Gastroesophageal sphincter (tissue), 4 donors: ENCODE measurements around the gene NANOGP8. TPM values are rescaled to one million over a fixed set of nuclear protein-coding genes. Genes with fewer than 3 reads are reported as not detected.

ENCODE experiments used
- ATAC-seq: fragments of 150-250 bp; one replicate; pipeline ENCODE4 v1.9.1; 2016; ENCODE audit warnings: mild to moderate bottlenecking, moderate library complexity
- H3K27ac ChIP-seq, 4 donors: fragments of 200-600 bp; sonication (generic) in 3 of 4; 1 replicate in 3 of 4; 2 replicates in 1 of 4; pipeline ENCODE4 v1.5.1; 2016 to 2019
- H3K27me3 ChIP-seq: fragments of 200-600 bp; sonication (generic); one replicate; pipeline ENCODE4 v1.5.1; 2019
- H3K36me3 ChIP-seq, 2 donors: fragments of 200-600 bp; sonication (generic); one replicate each; pipeline ENCODE4 v1.5.1; 2019; ENCODE audit warnings: control low read depth in 1 of 2
- H3K4me1 ChIP-seq, 3 donors: fragments of 200-600 bp; sonication (generic); 1 replicate in 2 of 3; 2 replicates in 1 of 3; pipeline ENCODE4 v1.5.1; 2016 to 2019; ENCODE audit warnings: control low read depth in 2 of 3
- H3K4me3 ChIP-seq, 2 donors: fragments of 200-600 bp; sonication (generic); one replicate each; pipeline ENCODE4 v1.5.1; 2019; ENCODE audit warnings: mild to moderate bottlenecking in 1 of 2, moderate library complexity in 1 of 2
- H3K9me3 ChIP-seq, 3 donors: fragments of 200-600 bp; sonication (generic); one replicate each; pipeline ENCODE4 v1.5.1; 2017 to 2019; ENCODE audit warnings: control low read depth in 2 of 3
- EP300 ChIP-seq: sonication (generic); formaldehyde crosslinking; IDR thresholded peaks from one replicate; pipeline ENCODE4 v1.6.1; 2017; ENCODE audit warnings: antibody characterized with exemption, mild to moderate bottlenecking
- POLR2A ChIP-seq, 2 donors: fragments of 450-650 bp; IDR thresholded peaks; one replicate each; pipeline ENCODE4 v1.6.1; 2017; ENCODE audit warnings: antibody characterized with exemption in 2 of 2, mild to moderate bottlenecking in 2 of 2, moderate library complexity in 1 of 2
- POLR2AphosphoS5 ChIP-seq: sonication (generic); formaldehyde crosslinking; IDR thresholded peaks from one replicate; pipeline ENCODE4 v1.6.1; 2017; ENCODE audit warnings: antibody characterized with exemption
- WGBS, 2 donors: methylation state at CpG; one replicate each; pipeline ENCODE4 v1.1.5; 2018; ENCODE audit warnings: low coverage in 1 of 2; 5-methylcytosine and 5-hydroxymethylcytosine counted together
- total RNA-seq, 4 donors: library from RNA; depleted of rRNA; stranded (reverse); fragments of >200 nt; gene quantifications; one replicate each; pipeline ENCODE4 v1.1.0, GENCODE V29; 2016
- TF ChIP-seq, protein P1 (sequence below), 4 experiments: fragments of 200-600 bp in 2 of 4; fragments of 450-650 bp in 2 of 4; sonication (generic) in 1 of 4; IDR thresholded peaks; one replicate each; pipeline ENCODE4 v1.5.1; 2017 to 2019; ENCODE audit warnings: antibody characterized with exemption in 4 of 4, mild to moderate bottlenecking in 2 of 4, moderate library complexity in 2 of 4

NANOGP8 gene
- total RNA-seq, 4 donors from 2014 or later, result 4.0 TPM; not detected in 3

DNA sequence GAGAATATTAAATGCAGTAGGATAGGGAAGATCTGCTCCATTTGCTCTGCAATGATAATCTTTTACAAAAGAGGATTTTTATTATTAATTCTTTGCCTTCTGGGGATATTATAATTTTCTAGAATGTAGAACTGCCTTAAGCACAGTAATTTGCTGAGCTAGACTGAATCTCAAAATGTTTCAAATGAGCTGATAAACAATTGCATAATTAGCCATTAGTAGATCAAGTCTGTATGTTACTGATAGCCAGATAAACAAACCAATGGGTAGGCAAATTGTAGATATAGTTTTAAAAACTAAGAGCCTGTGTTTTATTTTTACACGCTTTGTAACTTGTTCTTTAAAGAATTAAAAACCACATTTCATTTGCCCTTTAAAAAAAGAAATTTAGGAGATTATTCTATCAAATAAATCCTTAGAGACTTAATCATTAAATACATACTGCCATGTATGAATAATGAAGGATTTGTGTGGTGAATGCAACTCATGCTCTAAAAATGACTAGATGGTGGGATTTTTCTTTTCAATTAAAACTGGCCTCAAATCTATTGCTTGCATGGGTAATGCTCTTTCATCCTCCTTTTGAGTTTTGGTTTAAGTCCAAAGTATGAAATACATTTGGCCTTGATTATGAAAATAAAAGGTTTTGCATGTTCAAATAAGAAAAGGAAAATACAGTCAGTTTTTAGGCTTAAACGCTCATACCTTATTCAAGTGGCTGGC is 32.6 kb upstream of the NANOGP8 start:
- H3K27ac ChIP-seq, result no peak overlapping the region
- H3K4me1 ChIP-seq, result peaks cover 0 to 11% (median 0%) of the 10 kb centered on the region in 3 donors
- 72 to 77% methylated on average over 2 of the region's 2 CpGs for WGBS, 2 donors
- no peaks in the 10 kb centered on the region for H3K36me3 ChIP-seq
- no peak overlapping the region for H3K4me3 ChIP-seq
- no peaks in the 10 kb centered on the region for H3K9me3 ChIP-seq
- no peak for ATAC-seq
- no peaks in the 10 kb centered on the region for H3K27me3 ChIP-seq
- TF ChIP-seq, protein P1, sequence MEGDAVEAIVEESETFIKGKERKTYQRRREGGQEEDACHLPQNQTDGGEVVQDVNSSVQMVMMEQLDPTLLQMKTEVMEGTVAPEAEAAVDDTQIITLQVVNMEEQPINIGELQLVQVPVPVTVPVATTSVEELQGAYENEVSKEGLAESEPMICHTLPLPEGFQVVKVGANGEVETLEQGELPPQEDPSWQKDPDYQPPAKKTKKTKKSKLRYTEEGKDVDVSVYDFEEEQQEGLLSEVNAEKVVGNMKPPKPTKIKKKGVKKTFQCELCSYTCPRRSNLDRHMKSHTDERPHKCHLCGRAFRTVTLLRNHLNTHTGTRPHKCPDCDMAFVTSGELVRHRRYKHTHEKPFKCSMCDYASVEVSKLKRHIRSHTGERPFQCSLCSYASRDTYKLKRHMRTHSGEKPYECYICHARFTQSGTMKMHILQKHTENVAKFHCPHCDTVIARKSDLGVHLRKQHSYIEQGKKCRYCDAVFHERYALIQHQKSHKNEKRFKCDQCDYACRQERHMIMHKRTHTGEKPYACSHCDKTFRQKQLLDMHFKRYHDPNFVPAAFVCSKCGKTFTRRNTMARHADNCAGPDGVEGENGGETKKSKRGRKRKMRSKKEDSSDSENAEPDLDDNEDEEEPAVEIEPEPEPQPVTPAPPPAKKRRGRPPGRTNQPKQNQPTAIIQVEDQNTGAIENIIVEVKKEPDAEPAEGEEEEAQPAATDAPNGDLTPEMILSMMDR (IDR thresholded peaks at IDR 0.05), result no peak
- TF ChIP-seq POLR2AphosphoS5 (no peak), EP300 (no peak), POLR2A (IDR thresholded peaks at IDR 0.05) (no peak)

DNA sequence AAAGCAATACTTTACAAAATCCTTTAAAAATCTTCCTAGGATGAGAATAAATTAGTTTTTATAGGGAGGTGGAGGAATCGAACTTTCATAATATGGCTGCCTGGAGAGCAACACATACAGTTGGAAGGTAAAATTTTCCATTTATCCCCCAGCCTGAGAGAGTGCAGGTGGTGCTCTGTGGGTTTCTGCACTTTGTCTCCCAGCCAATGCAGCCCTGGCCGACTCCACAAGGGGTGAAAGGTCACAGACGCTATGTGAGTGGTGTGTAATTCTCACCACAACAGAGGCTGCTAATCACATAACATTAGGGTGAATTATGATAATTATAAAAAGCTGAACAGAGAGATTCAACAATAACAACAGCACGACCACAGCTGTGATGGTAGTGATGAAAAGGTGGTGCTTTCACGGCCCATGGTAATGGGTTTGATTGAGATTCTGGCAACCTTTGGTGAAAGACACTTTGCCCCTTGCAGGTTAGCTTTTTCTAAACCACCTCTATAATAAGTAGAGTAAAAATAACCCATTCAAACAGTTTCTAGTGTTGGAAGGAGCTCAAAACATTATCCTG is 30.1 kb upstream of the NANOGP8 start:
- no peak for TF ChIP-seq POLR2AphosphoS5
- no peak for TF ChIP-seq POLR2A (IDR thresholded peaks at IDR 0.05)
- TF ChIP-seq, protein P1 (IDR thresholded peaks at IDR 0.05), result no peak
- TF ChIP-seq EP300, result no peak
- H3K4me3 ChIP-seq, result no peak overlapping the region
- peaks cover 0 to 11% (median 0%) of the 10 kb centered on the region in 3 donors for H3K4me1 ChIP-seq
- no peaks in the 10 kb centered on the region for H3K27me3 ChIP-seq
- WGBS, 2 donors, result 10 to 56% methylated on average over 2 to 5 of the region's 5 CpGs
- H3K9me3 ChIP-seq, result no peaks in the 10 kb centered on the region
- no peak overlapping the region for H3K27ac ChIP-seq
- no peak for ATAC-seq
- H3K36me3 ChIP-seq, result no peaks in the 10 kb centered on the region

DNA sequence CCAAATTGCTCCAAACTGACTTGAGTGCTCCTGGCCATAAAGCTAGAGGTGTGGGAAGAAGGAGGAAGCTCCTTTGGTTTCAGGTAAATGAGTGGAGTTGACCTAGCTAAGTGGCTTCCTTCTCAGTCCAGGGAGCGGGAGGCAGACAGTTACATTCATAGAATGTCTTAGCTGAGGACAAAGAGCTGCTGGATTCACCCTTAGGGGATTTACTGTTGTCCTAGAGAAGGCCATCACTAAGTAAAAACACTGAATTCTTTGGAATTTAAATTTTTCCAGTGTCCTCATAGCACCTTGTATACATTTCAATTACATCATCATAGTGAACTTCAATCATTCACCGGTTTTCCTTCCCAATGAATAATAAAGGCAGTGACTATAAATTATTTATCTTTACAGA is 27.3 kb upstream of the NANOGP8 start:
- no peak overlapping the region for H3K4me3 ChIP-seq
- H3K27me3 ChIP-seq, result no peaks in the 10 kb centered on the region
- no peaks in the 10 kb centered on the region for H3K9me3 ChIP-seq
- H3K27ac ChIP-seq, result no peak overlapping the region
- TF ChIP-seq EP300 (no peak), POLR2AphosphoS5 (no peak), POLR2A (IDR thresholded peaks at IDR 0.05) (no peak)
- TF ChIP-seq, protein P1 (IDR thresholded peaks at IDR 0.05), result no peak
- no peak for ATAC-seq
- H3K4me1 ChIP-seq, result peaks cover 0 to 11% (median 0%) of the 10 kb centered on the region in 3 donors
- no peaks in the 10 kb centered on the region for H3K36me3 ChIP-seq
- WGBS, 2 donors, result 67 to 94% methylated on average over 1 to 2 of the region's 2 CpGs

DNA sequence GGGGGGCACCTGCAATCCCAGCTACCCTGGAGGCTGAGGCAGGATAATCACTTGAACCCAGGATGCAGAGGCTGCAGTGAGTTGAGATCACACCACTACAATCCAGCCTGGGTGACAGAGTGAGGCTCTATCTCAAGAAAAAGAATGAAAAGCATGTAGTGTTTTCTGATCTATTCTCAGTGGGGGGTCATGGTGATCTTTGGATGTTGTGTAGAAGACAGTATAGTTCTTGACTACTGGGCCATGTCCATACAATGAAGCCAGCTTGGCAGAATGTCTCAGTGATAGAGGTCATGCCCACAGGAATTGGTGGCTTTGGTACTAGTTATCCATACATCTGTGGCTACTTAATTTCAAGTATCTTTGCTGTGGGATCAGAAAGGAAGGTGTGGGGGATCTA is 26.8 kb upstream of the NANOGP8 start:
- Histone ChIP-seq H3K4me1 (peaks cover 0 to 11% (median 0%) of the 10 kb centered on the region in 3 donors), H3K27ac (no peak overlapping the region), H3K4me3 (no peak overlapping the region), H3K9me3 (no peaks in the 10 kb centered on the region), H3K27me3 (no peaks in the 10 kb centered on the region), H3K36me3 (no peaks in the 10 kb centered on the region)
- no peak for ATAC-seq
- TF ChIP-seq, protein P1 (IDR thresholded peaks at IDR 0.05), result no peak
- no peak for TF ChIP-seq POLR2A (IDR thresholded peaks at IDR 0.05)
- TF ChIP-seq POLR2AphosphoS5, result no peak
- TF ChIP-seq EP300, result no peak

DNA sequence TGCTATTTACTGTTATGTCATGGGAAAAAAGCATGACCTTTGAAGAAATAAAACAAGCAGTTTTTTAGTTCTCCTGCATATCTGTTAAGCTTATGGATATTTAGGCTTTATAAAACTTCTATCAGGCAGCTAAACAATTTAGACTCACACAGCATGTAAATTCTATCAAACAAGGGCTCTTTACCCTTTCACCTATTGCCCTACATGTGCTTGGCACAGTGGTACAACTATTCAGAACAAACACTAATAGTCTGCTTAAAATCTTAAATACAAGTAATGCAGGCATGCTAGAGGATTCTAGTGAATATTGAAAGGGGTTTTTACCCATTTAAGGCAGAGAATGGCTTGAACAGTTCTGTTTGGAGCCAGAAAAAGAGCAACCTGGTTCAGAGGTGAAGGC is 23.4 kb upstream of the NANOGP8 start:
- no peaks in the 10 kb centered on the region for H3K9me3 ChIP-seq
- H3K4me3 ChIP-seq, result no peak overlapping the region
- no peaks in the 10 kb centered on the region for H3K36me3 ChIP-seq
- TF ChIP-seq, protein P1 (IDR thresholded peaks at IDR 0.05), result no peak
- TF ChIP-seq EP300 (no peak), POLR2A (IDR thresholded peaks at IDR 0.05) (no peak), POLR2AphosphoS5 (no peak)
- H3K27ac ChIP-seq, result no peak overlapping the region
- H3K27me3 ChIP-seq, result no peaks in the 10 kb centered on the region
- ATAC-seq, result no peak
- H3K4me1 ChIP-seq, result no peaks in the 10 kb centered on the region
